ENCODE data around the gene PODXL.

DNA sequence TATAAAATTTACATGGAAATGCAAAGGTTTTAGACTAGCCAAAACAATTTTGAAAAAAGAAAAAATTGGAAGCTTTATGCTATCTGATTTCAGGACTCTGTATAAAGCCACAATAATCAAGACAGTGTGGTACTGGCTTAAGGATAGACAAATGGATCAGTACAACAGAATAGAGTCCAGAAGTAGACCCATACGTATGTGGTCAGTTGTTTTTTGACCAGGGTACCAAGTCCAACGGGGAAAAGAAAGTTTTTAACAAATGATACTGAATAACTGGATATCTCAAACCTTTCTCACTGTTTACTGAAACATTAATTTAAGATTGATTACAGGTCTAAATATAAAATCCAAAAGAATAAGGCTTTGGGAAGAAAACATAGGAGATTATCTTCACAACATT lies 79.7 kb downstream of the PODXL start:
- TF ChIP-seq CTCF (optimal IDR thresholded peaks at IDR 0.05 in 1 of 3, IDR thresholded peaks at IDR 0.05 in 1 of 3, conservative IDR thresholded peaks at IDR 0.05 in 1 of 3; ENCODE audit: extremely low read depth in 1 of 3, insufficient read depth in 2 of 3, low read length in 3 of 3) (no peak), EZH2 (IDR thresholded peaks at IDR 0.05; ENCODE audit: low read length) (no peak)

Data from keratinocyte (primary cell).